Neural cell (in vitro differentiated cells): Measurements from ENCODE around the gene BTBD1. TPM values are rescaled to one million over a fixed set of nuclear protein-coding genes. Genes with fewer than 3 reads are reported as not detected.

Experiments
- H2AFZ ChIP-seq: fragments of 200-600, 300-800 bp; sonication (generic), shearing (Covaris generic); 2 replicates; pipeline ENCODE4 v1.6.0; 2014; ENCODE audit warnings: low read depth, mild to moderate bottlenecking, antibody characterized with exemption, low read length, moderate library complexity
- H3F3A ChIP-seq: fragments of 200-600 bp; shearing (Covaris generic); 2 replicates; pipeline ENCODE4 v1.6.1; 2016; ENCODE audit warnings: mild to moderate bottlenecking, moderate library complexity, mixed read lengths, antibody characterized with exemption, low read length; ENCODE audit not compliant: insufficient read depth, poor library complexity, severe bottlenecking
- H3K27ac ChIP-seq: fragments of 200-600, 300-800 bp; sonication (generic), shearing (Covaris generic); 2 replicates; pipeline ENCODE4 v1.5.1; 2014; ENCODE audit warnings: mild to moderate bottlenecking, low read length, moderate library complexity
- H3K27me3 ChIP-seq: fragments of 300-800, 200-600 bp; sonication (generic), shearing (Covaris generic); 2 replicates; pipeline ENCODE4 v1.6.0; 2014; ENCODE audit warnings: mild to moderate bottlenecking, low read depth, low read length, moderate library complexity; ENCODE audit not compliant: insufficient read depth
- H3K36me3 ChIP-seq: fragments of 300-800, 200-600 bp; sonication (generic), shearing (Covaris generic); 2 replicates; pipeline ENCODE4 v1.5.1; 2014; ENCODE audit warnings: mild to moderate bottlenecking, antibody characterized with exemption, low read length, moderate library complexity; ENCODE audit not compliant: insufficient read depth
- H3K4me2 ChIP-seq: fragments of 300-800, 200-600 bp; sonication (generic), shearing (Covaris generic); 2 replicates; pipeline ENCODE4 v1.6.0; 2014; ENCODE audit warnings: mild to moderate bottlenecking, low read length
- H3K4me3 ChIP-seq: fragments of 300-800, 200-600 bp; sonication (generic), shearing (Covaris generic); 2 replicates; pipeline ENCODE4 v1.5.1; 2014; ENCODE audit warnings: mild to moderate bottlenecking, low read length, moderate library complexity
- H3K79me2 ChIP-seq: fragments of 200-600 bp; shearing (Covaris generic); replicated peaks from 2 replicates; pipeline ENCODE4 v1.6.0; 2014; ENCODE audit warnings: mild to moderate bottlenecking, low read length, moderate library complexity; ENCODE audit not compliant: insufficient read depth
- H3K9ac ChIP-seq: fragments of 300-800, 200-600 bp; sonication (generic), shearing (Covaris generic); 2 replicates; pipeline ENCODE4 v1.6.1; 2016; ENCODE audit warnings: mild to moderate bottlenecking, low read length, mixed read lengths
- H3K9me2 ChIP-seq: fragments of 200-600 bp; shearing (Covaris generic); 2 replicates; pipeline ENCODE4 v1.6.1; 2016; ENCODE audit warnings: mild to moderate bottlenecking, low read length, mixed read lengths; ENCODE audit not compliant: insufficient read depth
- H3K9me3 ChIP-seq: fragments of 200-600, 300-800 bp; sonication (generic), shearing (Covaris generic); 2 replicates; pipeline ENCODE4 v1.6.1; 2016; ENCODE audit warnings: mild to moderate bottlenecking, mixed run types, low read length, moderate library complexity, mixed read lengths
- H4K20me1 ChIP-seq: fragments of 200-600 bp; shearing (Covaris generic); 2 replicates; pipeline ENCODE4 v1.6.1; 2016; ENCODE audit warnings: mild to moderate bottlenecking, mixed run types; ENCODE audit not compliant: insufficient read depth
- EP300 ChIP-seq: fragments of 450-650 bp; conservative IDR thresholded peaks from 2 replicates; pipeline ENCODE4 v1.6.1; 2014; ENCODE audit warnings: antibody characterized with exemption, mild to moderate bottlenecking, moderate library complexity; ENCODE audit not compliant: poor library complexity, severe bottlenecking
- EZH2 ChIP-seq: fragments of 200-600, 300-800 bp; shearing (Covaris generic), sonication (generic); IDR thresholded peaks from 2 replicates; pipeline ENCODE4 v1.6.1; 2014; ENCODE audit warnings: antibody characterized with exemption, low read length, borderline replicate concordance, mild to moderate bottlenecking; ENCODE audit not compliant: insufficient read depth, poor library complexity, severe bottlenecking
- MXI1 ChIP-seq: fragments of 450-650 bp; conservative IDR thresholded peaks from 2 replicates; pipeline ENCODE4 v1.6.1; 2014; ENCODE audit warnings: antibody characterized with exemption, mild to moderate bottlenecking; ENCODE audit not compliant: poor library complexity, severe bottlenecking
- POLR2AphosphoS5 ChIP-seq: IDR thresholded peaks from 2 replicates; pipeline ENCODE4 v1.6.1; 2012
- RAD21 ChIP-seq: fragments of 450-650 bp; conservative IDR thresholded peaks from 2 replicates; pipeline ENCODE4 v1.6.1; 2014; ENCODE audit warnings: antibody characterized with exemption, mild to moderate bottlenecking, moderate library complexity
- SMC3 ChIP-seq: fragments of 450-650 bp; conservative IDR thresholded peaks from 2 replicates; pipeline ENCODE4 v1.6.1; 2014; ENCODE audit warnings: antibody characterized with exemption, mild to moderate bottlenecking, moderate library complexity; ENCODE audit not compliant: poor library complexity
- TAF1 ChIP-seq: IDR thresholded peaks from 2 replicates; pipeline ENCODE4 v1.6.1; 2012; ENCODE audit warnings: low read depth
- polyA plus RNA-seq: library from polyadenylated mRNA; depleted of rRNA; stranded (reverse); fragments of >200 nt; gene quantifications from 2 replicates; pipeline ENCODE4 v1.2.3, GENCODE V29; 2014
- TF ChIP-seq, protein P1 (sequence below): fragments of 450-650 bp; IDR thresholded peaks from 2 replicates; pipeline ENCODE4 v1.5.1; 2014; ENCODE audit warnings: antibody characterized with exemption, mild to moderate bottlenecking, moderate library complexity; ENCODE audit not compliant: poor library complexity, severe bottlenecking
- TF ChIP-seq, protein P2 (sequence below): IDR thresholded peaks from 2 replicates; pipeline ENCODE4 v1.6.1; 2012; ENCODE audit warnings: borderline replicate concordance

The BTBD1 gene
- polyA plus RNA-seq, 1 donor from 2014 or later = 153 TPM

- Histone ChIP-seq H2AFZ (no peak overlapping the region), H3K79me2 (peaks cover 12% of the 10 kb centered on the region), H3F3A (no peaks in the 10 kb centered on the region), H3K4me3 (no peak overlapping the region), H3K27me3 (no peaks in the 10 kb centered on the region), H3K36me3 (peaks cover 12% of the 10 kb centered on the region), H3K9me2 (no peaks in the 10 kb centered on the region), H3K27ac (no peak overlapping the region), H3K4me2 (no peak overlapping the region), H3K9me3 (no peaks in the 10 kb centered on the region), H4K20me1 (no peaks in the 10 kb centered on the region), H3K9ac (no peak overlapping the region)
- TF ChIP-seq, protein P1, sequence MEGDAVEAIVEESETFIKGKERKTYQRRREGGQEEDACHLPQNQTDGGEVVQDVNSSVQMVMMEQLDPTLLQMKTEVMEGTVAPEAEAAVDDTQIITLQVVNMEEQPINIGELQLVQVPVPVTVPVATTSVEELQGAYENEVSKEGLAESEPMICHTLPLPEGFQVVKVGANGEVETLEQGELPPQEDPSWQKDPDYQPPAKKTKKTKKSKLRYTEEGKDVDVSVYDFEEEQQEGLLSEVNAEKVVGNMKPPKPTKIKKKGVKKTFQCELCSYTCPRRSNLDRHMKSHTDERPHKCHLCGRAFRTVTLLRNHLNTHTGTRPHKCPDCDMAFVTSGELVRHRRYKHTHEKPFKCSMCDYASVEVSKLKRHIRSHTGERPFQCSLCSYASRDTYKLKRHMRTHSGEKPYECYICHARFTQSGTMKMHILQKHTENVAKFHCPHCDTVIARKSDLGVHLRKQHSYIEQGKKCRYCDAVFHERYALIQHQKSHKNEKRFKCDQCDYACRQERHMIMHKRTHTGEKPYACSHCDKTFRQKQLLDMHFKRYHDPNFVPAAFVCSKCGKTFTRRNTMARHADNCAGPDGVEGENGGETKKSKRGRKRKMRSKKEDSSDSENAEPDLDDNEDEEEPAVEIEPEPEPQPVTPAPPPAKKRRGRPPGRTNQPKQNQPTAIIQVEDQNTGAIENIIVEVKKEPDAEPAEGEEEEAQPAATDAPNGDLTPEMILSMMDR = no peak
- no peak for TF ChIP-seq EP300
- TF ChIP-seq EZH2 = no peak
- TF ChIP-seq RAD21 = no peak
- TF ChIP-seq, protein P2, sequence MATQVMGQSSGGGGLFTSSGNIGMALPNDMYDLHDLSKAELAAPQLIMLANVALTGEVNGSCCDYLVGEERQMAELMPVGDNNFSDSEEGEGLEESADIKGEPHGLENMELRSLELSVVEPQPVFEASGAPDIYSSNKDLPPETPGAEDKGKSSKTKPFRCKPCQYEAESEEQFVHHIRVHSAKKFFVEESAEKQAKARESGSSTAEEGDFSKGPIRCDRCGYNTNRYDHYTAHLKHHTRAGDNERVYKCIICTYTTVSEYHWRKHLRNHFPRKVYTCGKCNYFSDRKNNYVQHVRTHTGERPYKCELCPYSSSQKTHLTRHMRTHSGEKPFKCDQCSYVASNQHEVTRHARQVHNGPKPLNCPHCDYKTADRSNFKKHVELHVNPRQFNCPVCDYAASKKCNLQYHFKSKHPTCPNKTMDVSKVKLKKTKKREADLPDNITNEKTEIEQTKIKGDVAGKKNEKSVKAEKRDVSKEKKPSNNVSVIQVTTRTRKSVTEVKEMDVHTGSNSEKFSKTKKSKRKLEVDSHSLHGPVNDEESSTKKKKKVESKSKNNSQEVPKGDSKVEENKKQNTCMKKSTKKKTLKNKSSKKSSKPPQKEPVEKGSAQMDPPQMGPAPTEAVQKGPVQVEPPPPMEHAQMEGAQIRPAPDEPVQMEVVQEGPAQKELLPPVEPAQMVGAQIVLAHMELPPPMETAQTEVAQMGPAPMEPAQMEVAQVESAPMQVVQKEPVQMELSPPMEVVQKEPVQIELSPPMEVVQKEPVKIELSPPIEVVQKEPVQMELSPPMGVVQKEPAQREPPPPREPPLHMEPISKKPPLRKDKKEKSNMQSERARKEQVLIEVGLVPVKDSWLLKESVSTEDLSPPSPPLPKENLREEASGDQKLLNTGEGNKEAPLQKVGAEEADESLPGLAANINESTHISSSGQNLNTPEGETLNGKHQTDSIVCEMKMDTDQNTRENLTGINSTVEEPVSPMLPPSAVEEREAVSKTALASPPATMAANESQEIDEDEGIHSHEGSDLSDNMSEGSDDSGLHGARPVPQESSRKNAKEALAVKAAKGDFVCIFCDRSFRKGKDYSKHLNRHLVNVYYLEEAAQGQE = no peak
- no peak for TF ChIP-seq TAF1
- no peak for TF ChIP-seq POLR2AphosphoS5
- no peak for TF ChIP-seq MXI1
- TF ChIP-seq SMC3 = no peak
These were observed 13.9 kb downstream of the BTBD1 start for GRCh38 chr15:83053151-83053550.

GRCh38 chr15:83046558-83047127 is 20.4 kb downstream of the BTBD1 start:
- H3K27me3 ChIP-seq = no peaks in the 10 kb centered on the region
- H2AFZ ChIP-seq = no peak overlapping the region
- TF ChIP-seq, protein P2 = no peak
- TF ChIP-seq RAD21 (no peak), POLR2AphosphoS5 (no peak), EZH2 (no peak), SMC3 (no peak), EP300 (no peak), MXI1 (no peak), TAF1 (no peak)
- TF ChIP-seq, protein P1 = no peak
- H3K4me2 ChIP-seq = no peak overlapping the region
- H3K36me3 ChIP-seq = peaks cover 12% of the 10 kb centered on the region
- no peak overlapping the region for H3K4me3 ChIP-seq
- peaks cover 7% of the 10 kb centered on the region for H3K79me2 ChIP-seq
- no peaks in the 10 kb centered on the region for H3K9me3 ChIP-seq
- no peaks in the 10 kb centered on the region for H3K9me2 ChIP-seq
- H3K9ac ChIP-seq = no peak overlapping the region
- no peaks in the 10 kb centered on the region for H4K20me1 ChIP-seq
- no peak overlapping the region for H3K27ac ChIP-seq
- H3F3A ChIP-seq = no peaks in the 10 kb centered on the region
